GM12865 (cell line): ENCODE measurements around the gene CKAP5.

Source experiments
- DNase-seq: peaks from one replicate; pipeline ENCODE4 v3.0.0; 2010; ENCODE audit warnings: low read depth
- H3K4me3 ChIP-seq: 2 replicates; pipeline ENCODE4 v1.5.1; 2011; ENCODE audit warnings: mild to moderate bottlenecking, low read depth, low read length, control low read depth
- TF ChIP-seq, protein P1 (sequence below): IDR thresholded peaks from 2 replicates; pipeline ENCODE4 v1.5.1; 2011; ENCODE audit warnings: low read length, control low read depth, low read depth, inconsistent platforms; ENCODE audit not compliant: insufficient read depth; ENCODE audit errors: missing control alignments

CKAP5 gene

DNA sequence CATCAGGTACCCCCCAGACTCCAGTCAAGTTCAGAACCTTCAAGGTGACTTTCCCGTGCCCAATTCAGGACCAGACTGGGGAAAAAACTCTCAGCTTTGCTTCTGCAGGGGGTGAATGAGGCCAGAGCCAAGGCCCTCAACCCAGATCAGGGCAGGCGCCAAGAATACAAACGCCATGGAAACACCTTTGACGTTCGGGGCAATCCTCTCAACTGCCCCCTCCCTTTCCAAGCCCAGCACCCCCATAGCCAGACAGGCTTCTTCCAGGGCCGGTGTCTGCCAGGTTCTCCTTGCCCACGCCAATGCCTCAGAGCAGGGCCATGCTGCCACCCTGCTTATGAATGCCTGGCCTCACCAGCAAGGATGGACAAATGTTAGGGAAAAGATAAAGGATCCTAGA, 151.5 kb downstream of the CKAP5 start:
- no peak for DNase-seq
- TF ChIP-seq, protein P1, sequence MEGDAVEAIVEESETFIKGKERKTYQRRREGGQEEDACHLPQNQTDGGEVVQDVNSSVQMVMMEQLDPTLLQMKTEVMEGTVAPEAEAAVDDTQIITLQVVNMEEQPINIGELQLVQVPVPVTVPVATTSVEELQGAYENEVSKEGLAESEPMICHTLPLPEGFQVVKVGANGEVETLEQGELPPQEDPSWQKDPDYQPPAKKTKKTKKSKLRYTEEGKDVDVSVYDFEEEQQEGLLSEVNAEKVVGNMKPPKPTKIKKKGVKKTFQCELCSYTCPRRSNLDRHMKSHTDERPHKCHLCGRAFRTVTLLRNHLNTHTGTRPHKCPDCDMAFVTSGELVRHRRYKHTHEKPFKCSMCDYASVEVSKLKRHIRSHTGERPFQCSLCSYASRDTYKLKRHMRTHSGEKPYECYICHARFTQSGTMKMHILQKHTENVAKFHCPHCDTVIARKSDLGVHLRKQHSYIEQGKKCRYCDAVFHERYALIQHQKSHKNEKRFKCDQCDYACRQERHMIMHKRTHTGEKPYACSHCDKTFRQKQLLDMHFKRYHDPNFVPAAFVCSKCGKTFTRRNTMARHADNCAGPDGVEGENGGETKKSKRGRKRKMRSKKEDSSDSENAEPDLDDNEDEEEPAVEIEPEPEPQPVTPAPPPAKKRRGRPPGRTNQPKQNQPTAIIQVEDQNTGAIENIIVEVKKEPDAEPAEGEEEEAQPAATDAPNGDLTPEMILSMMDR: no peak
- H3K4me3 ChIP-seq: no peak overlapping the region

DNA sequence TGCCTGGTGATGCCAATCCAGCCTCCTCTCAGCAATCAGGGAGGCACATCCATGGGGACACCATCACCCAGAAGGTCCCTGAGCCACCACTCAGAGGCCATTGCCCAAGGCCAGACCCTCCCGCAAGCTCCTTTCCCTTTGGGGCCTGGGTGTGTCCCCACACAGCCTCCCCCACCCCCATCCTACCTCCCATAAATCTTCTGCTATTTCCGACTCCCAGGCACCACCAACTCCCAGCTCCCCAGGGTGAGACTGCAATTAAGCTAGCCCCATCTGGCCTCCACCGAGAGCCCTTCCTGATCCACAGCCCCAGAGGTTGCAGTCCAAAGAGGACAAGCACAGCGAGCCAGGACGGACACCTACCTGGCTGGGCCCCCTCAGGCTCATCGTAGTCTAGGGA, 152.0 kb downstream of the CKAP5 start:
- TF ChIP-seq, protein P1: no peak
- H3K4me3 ChIP-seq: no peak overlapping the region
- DNase-seq: no peak

DNA sequence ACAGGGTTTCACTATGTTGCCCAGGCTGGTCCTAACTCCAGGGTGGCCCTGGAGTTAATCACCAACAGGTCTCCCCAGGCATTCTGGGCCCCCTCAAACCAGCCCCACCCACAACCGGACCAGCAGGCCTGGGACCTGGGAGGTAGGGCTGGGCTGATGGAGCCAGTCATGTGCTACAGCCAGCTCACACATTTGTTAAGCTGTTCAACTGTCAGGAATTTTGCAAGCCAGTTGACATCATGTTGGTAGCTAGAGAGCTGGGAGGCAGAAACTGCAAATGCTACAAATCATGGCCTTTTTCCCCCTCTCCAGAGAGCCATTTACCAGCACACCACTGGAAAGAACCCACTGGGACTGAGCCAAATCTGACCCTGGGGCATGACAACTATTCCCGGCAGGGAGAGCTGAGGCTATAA, 152.5 kb downstream of the CKAP5 start:
- TF ChIP-seq, protein P1: no peak
- DNase-seq: no peak

More for the DNA sequence above, 152.5 kb downstream of the CKAP5 start:
- H3K4me3 ChIP-seq: no peak overlapping the region
